SH-SY5Y (cell line): Measurements from ENCODE around the gene ACD.

Experiments
- GATA2 ChIP-seq: IDR thresholded peaks from 2 replicates; pipeline ENCODE4 v1.6.1; 2011; ENCODE audit warnings: mild to moderate bottlenecking, low read depth, low read length
- GATA3 ChIP-seq: IDR thresholded peaks from 2 replicates; pipeline ENCODE4 v1.6.1; 2011; ENCODE audit warnings: low read depth, mild to moderate bottlenecking, low read length, moderate library complexity

DNA sequence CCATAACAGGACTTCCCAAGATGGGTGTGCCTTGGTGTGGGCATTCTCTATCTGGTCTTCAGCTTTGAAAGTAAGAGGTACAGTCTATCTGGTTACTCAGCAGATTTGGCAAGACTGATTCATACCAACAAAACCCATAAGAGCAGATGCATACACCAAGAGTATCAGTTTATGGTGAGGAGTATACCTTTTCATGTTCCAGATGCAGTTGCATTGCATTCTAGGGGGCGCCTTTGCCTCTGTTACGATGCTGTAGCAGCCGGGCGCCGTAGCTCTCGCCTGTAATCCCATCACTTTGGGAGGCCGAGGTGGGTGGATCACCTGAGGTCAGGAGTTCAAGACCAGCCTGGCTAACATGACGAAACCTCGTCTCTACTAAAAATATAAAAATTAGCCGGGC lies 46.3 kb downstream of the ACD start:
- no peak for TF ChIP-seq GATA2
- TF ChIP-seq GATA3: no peak
